ENCODE results near the gene FBXO45.
"Not testable (repeated sequence)": the region's sequence is repeated elsewhere in the genome, so short reads cannot be mapped to it uniquely, and the experiment has no call there.

The FBXO45 gene

DNA sequence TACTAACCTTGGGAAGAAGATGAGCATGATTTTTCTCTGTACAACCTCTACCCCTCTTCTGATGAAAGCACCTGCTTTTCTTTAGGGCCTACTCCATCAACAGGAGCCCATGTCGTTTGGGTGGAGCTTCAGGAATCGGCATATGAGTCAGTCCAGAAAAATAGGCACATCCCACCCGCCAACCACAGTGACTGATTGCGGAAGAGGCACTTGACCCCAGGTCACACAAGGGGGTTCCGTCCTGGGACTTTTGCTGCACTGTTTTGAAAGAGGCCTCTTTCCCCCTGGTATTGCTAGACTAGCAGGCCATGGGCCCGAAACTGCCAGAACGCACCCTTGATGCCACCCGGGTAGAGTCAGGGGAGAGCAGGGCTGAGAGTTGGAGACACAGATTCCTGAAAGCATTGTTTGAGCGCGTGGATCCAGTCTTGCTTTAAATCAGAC, 51.7 kb downstream of the FBXO45 start:
- no peak for DNase-seq

DNA sequence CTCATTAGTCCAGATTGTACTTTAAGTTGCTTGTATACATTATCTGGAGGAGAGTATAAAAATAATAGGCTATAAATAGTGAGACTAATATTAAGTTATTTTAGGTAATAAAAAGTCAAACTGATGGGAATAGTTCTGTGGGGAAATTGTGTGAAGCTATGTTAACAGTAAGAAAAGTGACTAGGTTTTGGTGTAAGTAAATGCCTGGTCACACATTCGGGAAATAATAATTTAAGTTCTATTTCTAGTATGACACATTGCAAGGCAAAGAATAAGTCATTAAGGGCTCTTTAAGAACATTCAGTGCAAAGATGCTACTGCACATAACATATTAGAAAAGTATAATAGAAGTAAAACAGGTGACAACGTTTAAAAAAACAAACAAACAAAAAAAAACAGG, 52.2 kb downstream of the FBXO45 start:
- no peak for DNase-seq

DNA sequence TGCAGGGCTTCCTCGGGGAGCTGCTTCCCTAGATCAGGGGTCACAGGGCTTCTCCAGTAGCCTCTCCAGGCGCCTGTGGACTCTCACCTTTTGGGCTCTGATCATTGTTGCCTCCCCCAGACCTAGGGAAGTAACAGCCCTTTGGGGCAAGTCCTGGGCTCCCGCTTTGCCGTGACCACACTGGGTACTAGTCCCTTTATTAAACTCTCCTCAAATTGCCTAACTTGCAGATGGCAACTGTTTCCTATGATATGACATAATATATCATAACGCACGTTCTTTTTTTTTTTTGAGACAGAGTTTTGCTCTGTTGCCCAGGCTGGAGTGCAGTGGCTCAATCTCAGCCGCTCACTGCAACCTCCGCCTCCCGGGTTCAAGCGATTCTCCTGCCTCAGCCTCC, 53.2 kb downstream of the FBXO45 start:
- DNase-seq = no peak

DNA sequence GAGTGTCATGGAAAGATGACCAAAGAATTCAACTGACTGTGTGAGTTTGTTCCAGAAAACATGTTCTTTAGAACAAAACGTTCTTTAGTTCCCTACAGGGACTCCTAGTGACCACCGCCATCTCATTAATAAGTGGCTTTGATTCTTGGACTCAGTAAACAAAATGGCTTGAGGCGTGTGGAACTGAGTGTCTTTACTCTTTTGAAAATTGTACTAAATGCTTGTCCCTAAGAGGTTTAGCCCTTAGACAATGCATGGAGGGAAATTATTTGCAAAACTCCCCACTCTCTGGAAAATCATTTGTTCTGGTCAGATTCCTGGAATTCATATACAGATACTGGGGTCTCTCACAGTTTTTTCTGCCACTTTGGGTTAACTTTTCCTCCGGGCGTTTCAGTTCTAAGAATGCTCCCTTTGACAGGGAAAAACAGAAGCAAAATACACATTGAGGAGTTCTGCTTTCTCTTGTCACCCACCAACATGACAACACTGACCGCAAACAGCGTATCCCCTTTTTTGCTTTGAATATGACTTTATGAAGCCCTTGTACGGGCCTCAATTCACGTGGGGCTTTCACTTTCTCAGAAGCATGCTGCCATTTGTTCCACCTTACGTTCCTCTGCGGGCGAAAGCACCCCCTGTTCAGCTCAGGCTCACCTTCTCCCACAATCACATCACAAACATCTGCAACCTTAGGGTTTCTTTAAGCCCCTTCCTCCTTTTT, 55.8 kb downstream of the FBXO45 start:
- DNase-seq = no peak

DNA sequence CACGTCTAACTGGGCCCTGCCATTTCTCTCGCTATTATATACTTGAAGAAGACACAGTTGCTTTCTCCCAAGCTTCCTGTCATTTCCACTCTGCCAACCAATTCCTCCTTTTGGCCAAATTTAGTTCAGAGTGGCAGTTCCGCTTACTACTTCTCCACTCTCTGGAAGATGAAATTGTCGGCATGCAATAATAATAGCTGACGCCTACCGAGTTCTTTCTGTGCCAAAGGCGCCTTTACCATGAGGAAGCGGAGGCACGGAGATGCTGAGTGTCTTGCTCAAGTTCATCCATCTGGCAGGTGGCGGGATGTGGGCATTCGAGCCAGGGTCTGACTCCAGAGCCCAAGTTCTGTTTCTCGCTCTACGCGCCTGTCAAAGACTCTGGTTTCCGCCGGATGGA, 56.4 kb downstream of the FBXO45 start:
- DNase-seq = no peak

DNA sequence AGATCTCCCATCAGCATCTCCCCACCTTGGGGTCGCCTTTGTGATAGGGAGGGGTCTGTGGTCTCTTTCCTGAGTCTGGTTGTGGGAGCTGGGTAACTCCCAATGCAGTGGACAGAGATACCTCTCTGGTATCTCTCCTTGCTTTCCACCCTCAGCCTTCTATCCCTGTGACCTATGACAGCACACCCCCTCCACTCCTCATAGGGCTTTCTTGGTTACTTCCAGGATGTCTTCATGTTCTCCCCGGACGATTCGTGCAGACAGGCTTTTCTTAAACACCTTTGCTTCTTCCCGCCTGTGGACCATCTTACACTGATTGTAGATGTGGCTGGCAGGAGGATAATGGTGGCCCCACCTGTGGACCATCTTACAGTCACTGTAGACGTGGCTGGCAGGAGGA, 56.9 kb downstream of the FBXO45 start:
- no peak for DNase-seq

DNA sequence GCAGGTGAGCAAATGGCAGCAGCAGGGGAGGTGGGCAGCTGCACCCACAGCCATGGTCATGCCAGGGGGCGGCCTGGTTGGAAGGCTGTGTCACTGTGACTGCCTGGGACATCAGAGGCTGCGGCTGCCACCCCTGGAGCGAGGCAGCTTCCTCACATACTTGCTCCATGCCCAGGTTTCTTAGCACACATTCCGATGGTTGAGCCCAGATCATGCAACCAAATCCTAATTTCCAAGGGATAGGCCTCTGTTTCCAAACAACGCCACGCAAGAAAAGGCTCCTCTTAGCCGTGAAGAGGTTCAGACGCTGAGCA, 59.4 kb downstream of the FBXO45 start:
- no peak for DNase-seq

DNA sequence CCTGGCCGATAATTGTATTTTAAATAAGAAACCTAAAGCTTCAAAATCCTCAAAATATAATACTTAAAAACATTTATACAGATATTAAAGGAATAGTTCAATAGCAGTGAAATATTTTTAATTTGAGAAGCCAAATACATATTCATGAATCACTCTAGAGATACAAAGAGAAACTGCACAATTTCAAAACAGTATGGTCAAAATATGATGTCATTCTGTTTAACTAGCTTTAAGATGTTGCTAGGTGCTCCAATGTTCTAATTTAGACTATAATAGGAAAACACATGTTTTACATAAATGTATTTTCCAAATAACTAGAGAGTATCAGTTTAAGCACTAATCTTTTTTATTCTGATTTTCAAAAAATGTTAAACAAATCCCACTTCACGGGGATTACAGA, 60.8 kb downstream of the FBXO45 start:
- DNase-seq = no peak

DNA sequence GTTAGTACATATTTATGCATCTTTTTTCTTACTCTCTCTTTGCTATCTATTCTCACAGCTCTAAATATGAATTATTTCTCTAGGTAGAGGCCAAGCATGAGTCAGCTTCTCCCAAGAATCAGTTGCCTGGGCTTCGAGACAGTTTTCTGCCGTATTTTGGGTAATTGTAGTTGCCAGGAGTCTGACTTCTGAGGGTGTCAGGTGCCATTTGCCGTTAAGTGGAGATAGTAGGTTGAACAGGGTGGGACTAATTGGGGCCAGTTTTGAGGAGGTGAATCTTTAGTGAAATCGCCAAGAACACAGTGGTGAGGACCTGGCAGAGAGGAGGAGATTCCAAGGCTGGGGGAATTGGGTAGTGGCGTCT, 63.2 kb downstream of the FBXO45 start:
- no peak for DNase-seq

DNA sequence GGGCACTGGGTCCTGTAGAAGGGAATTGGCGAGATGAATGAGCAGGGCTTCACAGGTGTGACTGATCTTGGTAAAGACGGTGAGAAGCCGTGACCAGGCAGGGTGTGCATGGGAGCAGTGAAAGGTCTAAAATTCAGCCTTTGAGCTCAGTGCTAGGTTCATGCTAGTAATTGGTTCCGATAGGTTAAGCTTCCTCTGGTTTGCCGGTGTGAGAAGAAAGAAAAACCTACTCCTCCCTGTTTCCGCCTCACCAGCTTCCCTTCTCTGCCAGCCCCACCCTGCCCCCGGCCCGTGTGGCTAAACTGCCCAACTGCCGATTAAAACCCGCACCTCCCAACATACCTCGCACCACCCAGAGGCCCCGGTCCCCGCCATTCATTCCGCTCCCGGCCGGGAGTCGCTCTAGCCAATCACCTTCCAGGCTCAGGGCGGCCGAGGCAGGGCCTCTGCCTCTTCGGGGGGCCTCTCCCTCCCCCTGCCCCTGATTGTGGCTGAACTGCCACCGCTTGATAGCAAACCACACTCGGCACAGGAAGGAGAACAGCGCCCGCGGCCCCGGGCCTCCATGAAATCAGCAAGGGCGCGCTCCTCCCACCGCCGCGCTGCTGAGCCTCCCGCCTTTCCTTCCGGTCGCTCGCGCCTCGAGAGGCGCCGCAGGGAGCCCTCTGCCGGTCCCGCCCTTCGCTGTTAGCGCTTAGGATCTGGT, 63.7 kb downstream of the FBXO45 start:
- peak; percentile 73 for DNase-seq

DNA sequence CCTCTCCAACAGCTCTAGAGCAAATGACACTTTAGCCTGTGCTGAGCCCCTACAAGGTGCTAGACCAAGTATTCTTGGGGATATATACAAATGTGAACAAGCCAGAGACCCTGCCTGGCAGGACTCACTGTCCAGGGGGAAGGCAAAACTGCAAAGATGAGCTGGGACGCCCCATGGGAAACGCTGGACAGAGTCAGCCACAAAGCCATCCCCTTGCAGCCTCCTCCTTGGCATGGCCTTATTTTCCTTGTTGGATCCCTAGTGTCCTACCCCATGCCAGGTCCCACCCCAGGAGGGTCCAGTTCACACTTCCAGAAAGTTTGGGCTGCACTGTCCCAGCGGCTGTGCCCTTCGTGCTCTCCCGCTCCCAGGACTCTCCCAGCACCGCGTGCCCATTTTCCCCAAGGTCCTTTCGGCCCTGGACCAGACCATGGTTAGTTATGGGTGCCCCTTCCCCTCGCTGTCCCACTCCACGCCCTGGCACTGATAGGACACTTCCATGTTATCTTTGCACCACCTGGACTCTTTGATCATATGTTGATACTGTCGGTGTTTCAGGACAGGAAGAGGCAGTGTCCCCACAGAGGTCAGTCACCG, 65.2 kb downstream of the FBXO45 start:
- no peak for DNase-seq

DNA sequence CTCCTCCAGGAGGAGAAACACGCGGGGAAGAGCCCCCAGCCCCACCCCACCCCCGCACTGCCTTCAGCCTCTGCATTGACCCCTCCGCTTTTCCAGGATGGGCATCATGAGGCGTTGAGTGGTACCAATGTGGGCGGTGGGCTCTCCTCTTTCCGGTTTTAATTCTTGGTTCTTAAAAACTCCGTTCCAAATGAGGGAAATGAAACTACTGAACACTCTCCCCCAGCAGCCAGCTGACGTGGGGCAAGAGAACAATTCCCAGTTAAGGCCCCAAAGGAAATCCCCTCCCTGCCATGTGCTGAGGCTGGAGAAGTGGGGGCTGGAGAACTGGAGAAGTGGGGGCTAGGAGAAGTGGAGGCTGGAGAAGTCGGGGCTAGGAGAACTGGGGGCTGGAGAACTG, 65.8 kb downstream of the FBXO45 start:
- no peak for DNase-seq

DNA sequence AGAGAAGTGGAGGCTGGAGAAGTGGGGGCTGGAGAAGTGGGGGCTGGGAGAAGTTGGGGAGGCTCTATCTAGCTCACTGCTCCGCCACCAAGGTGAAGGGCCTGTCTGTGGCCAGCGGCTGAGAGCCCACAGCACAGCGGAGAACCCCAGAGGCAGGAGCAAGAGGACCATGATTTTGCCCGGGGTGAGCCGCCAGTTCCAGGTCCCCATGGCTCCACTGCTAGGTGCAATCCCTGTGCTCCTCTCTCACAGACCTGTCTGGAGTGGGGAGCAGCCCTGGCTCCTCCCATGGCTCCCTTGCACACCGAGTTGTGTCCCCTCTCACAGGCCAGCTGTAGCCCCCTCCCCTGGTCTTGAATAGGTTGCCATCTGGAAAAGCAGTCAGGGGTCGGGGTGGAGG, 66.4 kb downstream of the FBXO45 start:
- DNase-seq = no peak

DNA sequence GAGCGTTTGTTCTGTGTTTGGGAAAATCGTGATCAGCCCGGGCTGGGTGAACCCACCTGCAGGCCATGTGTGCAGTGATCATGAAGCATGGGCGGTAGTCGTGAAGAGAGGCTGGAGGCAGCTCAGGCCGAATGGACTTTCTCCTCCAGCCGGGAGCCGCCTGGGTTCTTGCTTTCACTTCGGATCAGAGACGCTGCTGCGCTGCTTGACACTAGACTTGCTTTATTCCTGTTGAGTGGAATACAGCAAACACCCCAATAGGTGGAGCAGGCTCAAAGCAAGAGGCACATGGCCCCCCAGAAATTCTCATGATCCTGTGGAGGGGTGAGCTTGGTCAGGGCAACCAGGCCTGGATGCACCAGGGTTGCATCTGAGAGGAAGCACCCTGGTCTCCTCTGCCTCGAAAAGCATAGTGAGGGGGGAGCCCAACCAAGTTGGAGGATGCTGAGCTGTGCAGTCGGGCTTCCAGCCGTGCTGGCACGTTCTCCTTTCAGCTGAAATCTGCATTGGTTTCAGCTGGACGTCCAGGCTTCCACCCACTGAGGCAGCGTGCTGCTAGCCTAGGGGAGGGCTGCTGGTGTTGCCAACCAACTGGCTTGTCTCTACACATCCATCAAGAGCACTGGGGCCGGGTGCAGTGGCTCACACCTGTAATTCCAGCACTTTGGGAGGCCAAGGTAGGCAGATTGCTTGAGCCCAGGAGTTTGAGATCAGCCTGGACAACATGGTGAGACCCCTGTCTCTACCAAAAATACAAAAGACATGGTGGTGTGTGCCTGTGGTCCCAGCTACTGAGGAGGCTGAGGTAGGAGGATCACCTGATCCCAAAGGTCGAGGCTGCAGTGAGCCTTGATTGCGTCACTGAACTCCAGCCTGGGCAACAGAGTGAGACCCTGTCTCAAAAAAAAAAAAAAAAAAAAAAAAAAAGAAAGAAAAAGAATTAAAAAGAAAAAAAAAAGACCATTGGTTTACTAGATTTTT, 68.2 kb downstream of the FBXO45 start:
- no peak for DNase-seq

DNA sequence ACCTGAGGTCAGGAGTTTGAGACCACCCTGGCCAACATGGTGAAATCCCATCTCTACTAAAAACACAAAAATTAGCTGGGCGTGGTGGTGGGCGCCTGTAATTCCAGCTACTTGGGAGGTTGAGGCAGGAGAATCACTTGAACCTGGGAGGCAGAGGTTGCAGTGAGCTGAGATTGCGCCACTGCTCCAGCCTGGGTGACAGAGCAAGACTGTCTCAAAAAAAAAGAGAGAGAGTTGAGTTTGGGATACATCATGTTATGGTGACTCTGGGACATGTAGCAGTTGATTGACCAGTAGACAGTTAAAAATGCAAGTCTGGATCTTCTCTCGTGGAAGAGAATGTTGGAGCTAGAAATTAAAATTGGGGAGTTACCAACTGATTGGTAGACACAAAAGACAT, 69.5 kb downstream of the FBXO45 start:
- not testable (repeated sequence) for DNase-seq
